SK-N-SH (cell line): ENCODE data around the gene AFMID. TPM values are rescaled to one million over a fixed set of nuclear protein-coding genes. Genes with fewer than 3 reads are reported as not detected.

Experiments used
- CTCF ChIA-PET: fragments of 300-600, 350-600 bp; formaldehyde crosslinking; extraction: SDS; loops from one replicate; lab custom pipeline; 2021; lab: Yijun Ruan, JAX
- POLR2A ChIA-PET: fragments of 350-600 bp; sonication (Branson Sonifier 250); formaldehyde crosslinking; extraction: SDS; loops from one replicate; lab custom pipeline; 2020; ENCODE audit warnings: antibody characterized with exemption, inconsistent platforms; lab: Yijun Ruan, JAX
- DNase-seq: peaks from one replicate; pipeline ENCODE4 v3.0.0; 2012
- H2AFZ ChIP-seq: fragments of 200-600 bp; sonication (generic); 2 replicates; pipeline ENCODE4 v1.8.1; 2016; ENCODE audit warnings: antibody characterized with exemption, mild to moderate bottlenecking, low read depth
- H3F3A ChIP-seq: fragments of 200-600 bp; sonication (generic); replicated peaks from 2 replicates; pipeline ENCODE3; 2016; ENCODE audit warnings: antibody characterized with exemption, mild to moderate bottlenecking; ENCODE audit not compliant: insufficient read depth
- H3K27ac ChIP-seq, 2 experiments: fragments of 200-500 bp in 1 of 2; fragments of 200-600 bp in 1 of 2; sonication (Bioruptor generic) in 1 of 2; sonication (generic), shearing (Covaris generic) in 1 of 2; 2 replicates each; pipeline versions ENCODE4 v1.5.1 to v1.6.1; 2014 to 2016; ENCODE audit warnings: low read depth in 2 of 2, inconsistent platforms in 1 of 2, low read length in 1 of 2, mild to moderate bottlenecking in 1 of 2, mixed read lengths in 1 of 2
- H3K27me3 ChIP-seq: fragments of 200-600 bp; sonication (generic), shearing (Covaris generic); 2 replicates; pipeline ENCODE4 v1.6.1; 2016; ENCODE audit warnings: mixed run types; ENCODE audit not compliant: insufficient read depth
- H3K36me3 ChIP-seq, 2 experiments: fragments of 200-500 bp in 1 of 2; fragments of 200-600 bp in 1 of 2; sonication (Bioruptor generic) in 1 of 2; sonication (generic) in 1 of 2; replicated peaks in 1 of 2; 2 replicates each; pipeline versions ENCODE3 to v1.5.1; 2014 to 2016; ENCODE audit warnings: low read length in 1 of 2, mild to moderate bottlenecking in 1 of 2; ENCODE audit not compliant: insufficient read depth in 2 of 2, control insufficient read depth in 1 of 2
- H3K4me1 ChIP-seq, 2 experiments: fragments of 200-500 bp in 1 of 2; fragments of 200-600 bp in 1 of 2; sonication (Bioruptor generic) in 1 of 2; sonication (generic), shearing (Covaris generic) in 1 of 2; 2 replicates each; pipeline versions ENCODE4 v1.5.1 to v1.6.1; 2014 to 2016; ENCODE audit warnings: low read depth in 1 of 2, low read length in 1 of 2, mixed run types in 1 of 2; ENCODE audit not compliant: insufficient read depth in 2 of 2, control insufficient read depth in 1 of 2
- H3K4me2 ChIP-seq: fragments of 200-600 bp; sonication (generic), shearing (Covaris generic); 2 replicates; pipeline ENCODE4 v1.6.1; 2017; ENCODE audit warnings: mixed run types
- H3K4me3 ChIP-seq, 2 experiments: fragments of 200-500 bp in 1 of 2; fragments of 200-600 bp in 1 of 2; sonication (Bioruptor generic) in 1 of 2; sonication (generic), shearing (Covaris generic) in 1 of 2; 2 replicates each; pipeline versions ENCODE4 v1.5.1 to v1.8.1; 2014 to 2016; ENCODE audit warnings: low read depth in 2 of 2, inconsistent platforms in 1 of 2, low read length in 1 of 2, mild to moderate bottlenecking in 1 of 2, mixed read lengths in 1 of 2, moderate library complexity in 1 of 2
- H3K79me2 ChIP-seq: fragments of 200-600 bp; sonication (generic); 2 replicates; pipeline ENCODE4 v1.8.1; 2017; ENCODE audit warnings: mild to moderate bottlenecking; ENCODE audit not compliant: insufficient read depth
- H3K9ac ChIP-seq: fragments of 200-600 bp; sonication (generic); 2 replicates; pipeline ENCODE4 v1.6.1; 2017; ENCODE audit warnings: mixed run types
- H3K9me2 ChIP-seq: fragments of 200-600 bp; sonication (generic); 2 replicates; pipeline ENCODE4 v1.6.1; 2017; ENCODE audit warnings: mixed run types
- H3K9me3 ChIP-seq: fragments of 200-600 bp; sonication (generic); 2 replicates; pipeline ENCODE4 v1.6.1; 2017; ENCODE audit warnings: mixed run types, mild to moderate bottlenecking, moderate library complexity
- H4K20me1 ChIP-seq: fragments of 200-600 bp; sonication (generic); 2 replicates; pipeline ENCODE4 v1.6.1; 2017; ENCODE audit warnings: mild to moderate bottlenecking, mixed run types; ENCODE audit not compliant: insufficient read depth
- CHD2 ChIP-seq: fragments of 150-350 bp; IDR thresholded peaks from 2 replicates; pipeline ENCODE4 v1.6.1; 2018; ENCODE audit warnings: low read length; ENCODE audit not compliant: partially characterized antibody
- CTCF ChIP-seq: fragments of 200-600 bp; sonication (generic); IDR thresholded peaks from 2 replicates; pipeline ENCODE4 v1.6.1; 2017; ENCODE audit warnings: antibody characterized with exemption, mild to moderate bottlenecking, moderate library complexity
- EP300 ChIP-seq, 2 experiments: IDR thresholded peaks; 2 replicates each; pipeline versions ENCODE4 v1.4.0 to v1.6.1; 2012; ENCODE audit warnings: borderline replicate concordance in 1 of 2, low read depth in 1 of 2, low read length in 1 of 2
- EZH2phosphoT487 ChIP-seq: fragments of 200-600 bp; sonication (generic); IDR thresholded peaks from 2 replicates; pipeline ENCODE4 v1.6.1; 2017; ENCODE audit warnings: low read depth, mixed run types, mild to moderate bottlenecking, antibody characterized with exemption, moderate library complexity, borderline replicate concordance
- FOSL2 ChIP-seq: IDR thresholded peaks from 2 replicates; pipeline ENCODE4 v1.4.0; 2012; ENCODE audit warnings: low read depth, mild to moderate bottlenecking, moderate library complexity, borderline replicate concordance
- GABPA ChIP-seq: IDR thresholded peaks from 2 replicates; pipeline ENCODE4 v1.4.0; 2012; ENCODE audit warnings: low read depth, mild to moderate bottlenecking
- JUND ChIP-seq: IDR thresholded peaks from 2 replicates; pipeline ENCODE4 v1.4.0; 2012
- MAX ChIP-seq: IDR thresholded peaks from 2 replicates; pipeline ENCODE4 v1.4.0; 2012; ENCODE audit warnings: low read depth
- MEF2A ChIP-seq: IDR thresholded peaks from 2 replicates; pipeline ENCODE4 v1.4.0; 2012; ENCODE audit warnings: low read depth, borderline replicate concordance
- MXI1 ChIP-seq: IDR thresholded peaks from 2 replicates; pipeline ENCODE4 v1.6.1; 2012; ENCODE audit warnings: mild to moderate bottlenecking, low read depth, low read length, improper control_type of control experiment
- POLR2AphosphoS5 ChIP-seq: IDR thresholded peaks from 2 replicates; pipeline ENCODE4 v1.6.1; 2012; ENCODE audit warnings: low read depth, low read length
- TCF12 ChIP-seq: IDR thresholded peaks from 2 replicates; pipeline ENCODE4 v1.4.0; 2012
- WGBS: methylation state at CpG from one replicate; pipeline ENCODE4 v1.1.6; 2017; ENCODE audit warnings: low lambda C conversion rate; 5-methylcytosine and 5-hydroxymethylcytosine counted together
- polyA plus RNA-seq, 3 experiments: library from polyadenylated mRNA; depleted of rRNA; stranded (reverse); fragments of >200 nt; gene quantifications; 2 replicates each; pipeline ENCODE4 v1.2.3, GENCODE V29; 2012
- TF ChIP-seq, protein P1 (sequence below): IDR thresholded peaks from 2 replicates; pipeline ENCODE4; 2012

Gene AFMID
- polyA plus RNA-seq, 1 of the 3 experiments (the other 2 are of a cell fraction), result 44.4 TPM

DNA sequence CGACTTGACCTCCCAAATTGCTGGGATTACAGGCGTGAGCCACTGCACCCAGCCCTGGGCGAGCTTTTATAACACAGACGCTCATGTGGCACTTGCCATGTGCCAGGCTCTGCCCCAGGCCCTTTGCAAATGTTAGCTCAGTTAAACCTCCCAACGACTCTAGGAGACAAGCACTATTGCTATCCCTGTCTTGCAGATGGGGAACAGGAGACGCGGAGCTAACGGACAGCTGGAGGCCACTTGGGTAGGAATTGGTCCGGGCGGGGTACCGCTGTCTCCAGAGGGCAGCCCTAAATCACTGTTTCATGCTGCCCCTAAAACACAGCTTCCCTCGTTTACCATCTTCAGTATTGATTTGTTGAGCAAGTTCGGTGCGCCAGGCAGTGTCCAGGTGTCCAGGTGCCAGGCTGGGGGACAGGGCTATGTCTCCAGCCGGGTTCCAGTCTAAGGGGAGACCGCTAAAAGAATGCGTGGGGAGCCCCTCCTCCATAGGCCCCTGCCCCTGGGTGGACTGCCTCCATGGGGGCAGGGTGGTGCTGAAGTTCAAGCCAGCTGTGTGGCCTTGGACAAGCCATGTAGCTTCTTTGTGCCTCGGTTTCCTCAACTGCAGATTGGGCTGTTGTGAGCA lies 68.0 kb downstream of the AFMID start:
- H4K20me1 ChIP-seq, result no peaks in the 10 kb centered on the region
- peaks cover 7% of the 10 kb centered on the region for H3F3A ChIP-seq
- no peaks in the 10 kb centered on the region for H3K79me2 ChIP-seq
- DNase-seq, result no peak
- H3K4me1 ChIP-seq, result peaks cover 5 to 85% of the 10 kb centered on the region in 2 experiments; a peak in 2 of 4 replicates
- H2AFZ ChIP-seq, result no peak overlapping the region
- H3K9me2 ChIP-seq, result no peaks in the 10 kb centered on the region
- no peak for TF ChIP-seq EZH2phosphoT487
- TF ChIP-seq FOSL2, result no peak
- TF ChIP-seq MEF2A, result no peak
- no peak for TF ChIP-seq MAX
- no peak for TF ChIP-seq POLR2AphosphoS5
- TF ChIP-seq, protein P1, sequence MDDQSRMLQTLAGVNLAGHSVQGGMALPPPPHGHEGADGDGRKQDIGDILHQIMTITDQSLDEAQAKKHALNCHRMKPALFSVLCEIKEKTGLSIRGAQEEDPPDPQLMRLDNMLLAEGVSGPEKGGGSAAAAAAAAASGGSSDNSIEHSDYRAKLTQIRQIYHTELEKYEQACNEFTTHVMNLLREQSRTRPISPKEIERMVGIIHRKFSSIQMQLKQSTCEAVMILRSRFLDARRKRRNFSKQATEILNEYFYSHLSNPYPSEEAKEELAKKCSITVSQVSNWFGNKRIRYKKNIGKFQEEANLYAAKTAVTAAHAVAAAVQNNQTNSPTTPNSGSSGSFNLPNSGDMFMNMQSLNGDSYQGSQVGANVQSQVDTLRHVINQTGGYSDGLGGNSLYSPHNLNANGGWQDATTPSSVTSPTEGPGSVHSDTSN, result no peak
- TF ChIP-seq CHD2, result no peak
- no peak for TF ChIP-seq EP300 (IDR thresholded peaks at IDR 0.05; ENCODE audit: borderline replicate concordance in 1 of 2, low read depth in 1 of 2, low read length in 1 of 2)
- TF ChIP-seq GABPA, result no peak
- no peak for TF ChIP-seq JUND
- TF ChIP-seq CTCF, result no peak
- no peak for TF ChIP-seq MXI1
- no peak for TF ChIP-seq TCF12
- no peaks in the 10 kb centered on the region for H3K36me3 ChIP-seq
- CTCF ChIA-PET, result interaction anchor here (0.7 to 4.8 kb wide), 15 partner anchors 10 to 167 kb away, joined by 3 to 30 read pairs (median 4); no protein-coding TSS in a partner anchor
- POLR2A ChIA-PET, result interaction anchor here (0.6 to 2.5 kb wide), 3 partner anchors 17 to 628 kb away, joined by 4 to 7 read pairs (median 6); no protein-coding TSS in a partner anchor
- WGBS, result 92% methylated on average over 18 of the region's 18 CpGs
- H3K9me3 ChIP-seq, result no peaks in the 10 kb centered on the region
- H3K4me2 ChIP-seq, result no peak overlapping the region
- H3K27ac ChIP-seq, result peak overlapping the region in 1 of 2 experiments; percentile 99; a peak in 2 of 4 replicates
- no peaks in the 10 kb centered on the region for H3K27me3 ChIP-seq
- no peak overlapping the region for H3K4me3 ChIP-seq
- no peak overlapping the region for H3K9ac ChIP-seq
